Measurements from ENCODE around the gene PER1.
"Not testable (repeated sequence)": the region's sequence is repeated elsewhere in the genome, so short reads cannot be mapped to it uniquely, and the experiment has no call there.

PER1 gene

DNA sequence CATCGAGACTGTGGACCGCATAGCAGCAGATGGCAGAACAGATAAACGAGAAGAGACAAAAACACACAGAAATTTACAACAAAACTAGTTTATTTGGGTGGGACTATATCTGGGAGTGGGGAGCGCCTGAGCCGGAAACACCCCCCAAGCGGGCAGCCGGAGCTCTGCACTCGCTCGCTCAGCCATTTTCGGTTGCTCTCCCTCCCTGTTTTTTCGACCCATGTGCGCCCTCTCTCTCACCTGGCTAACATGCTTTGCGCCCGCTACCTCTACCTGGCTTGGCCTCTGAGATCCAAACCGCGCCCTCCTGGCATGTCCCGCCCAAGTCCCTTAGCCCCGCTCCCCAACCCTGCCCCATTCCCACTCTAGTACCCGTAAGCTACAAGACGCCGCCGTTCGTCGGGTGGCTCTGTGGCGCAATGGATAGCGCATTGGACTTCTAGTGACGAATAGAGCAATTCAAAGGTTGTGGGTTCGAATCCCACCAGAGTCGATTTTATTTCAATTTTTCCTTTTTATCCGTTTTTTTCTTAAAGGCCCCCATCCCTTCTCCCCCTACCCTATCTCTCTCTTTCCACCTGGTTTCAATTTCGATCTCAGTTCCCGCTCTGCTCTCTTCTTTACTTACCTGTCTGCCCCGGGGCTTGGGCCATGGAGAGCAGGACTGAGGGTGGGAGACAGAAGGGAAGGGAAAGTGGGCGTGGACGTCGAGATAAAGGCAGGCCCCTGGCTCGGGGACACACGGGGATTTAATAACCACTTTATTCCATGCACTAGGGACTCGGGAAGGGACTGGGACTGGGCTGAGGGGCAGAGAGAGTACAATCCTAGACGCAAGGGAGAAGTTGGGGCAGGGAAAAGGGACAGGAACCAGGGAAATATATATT, 31.4 kb downstream of the PER1 start:
- peak; percentile 84 for DNase-seq

DNA sequence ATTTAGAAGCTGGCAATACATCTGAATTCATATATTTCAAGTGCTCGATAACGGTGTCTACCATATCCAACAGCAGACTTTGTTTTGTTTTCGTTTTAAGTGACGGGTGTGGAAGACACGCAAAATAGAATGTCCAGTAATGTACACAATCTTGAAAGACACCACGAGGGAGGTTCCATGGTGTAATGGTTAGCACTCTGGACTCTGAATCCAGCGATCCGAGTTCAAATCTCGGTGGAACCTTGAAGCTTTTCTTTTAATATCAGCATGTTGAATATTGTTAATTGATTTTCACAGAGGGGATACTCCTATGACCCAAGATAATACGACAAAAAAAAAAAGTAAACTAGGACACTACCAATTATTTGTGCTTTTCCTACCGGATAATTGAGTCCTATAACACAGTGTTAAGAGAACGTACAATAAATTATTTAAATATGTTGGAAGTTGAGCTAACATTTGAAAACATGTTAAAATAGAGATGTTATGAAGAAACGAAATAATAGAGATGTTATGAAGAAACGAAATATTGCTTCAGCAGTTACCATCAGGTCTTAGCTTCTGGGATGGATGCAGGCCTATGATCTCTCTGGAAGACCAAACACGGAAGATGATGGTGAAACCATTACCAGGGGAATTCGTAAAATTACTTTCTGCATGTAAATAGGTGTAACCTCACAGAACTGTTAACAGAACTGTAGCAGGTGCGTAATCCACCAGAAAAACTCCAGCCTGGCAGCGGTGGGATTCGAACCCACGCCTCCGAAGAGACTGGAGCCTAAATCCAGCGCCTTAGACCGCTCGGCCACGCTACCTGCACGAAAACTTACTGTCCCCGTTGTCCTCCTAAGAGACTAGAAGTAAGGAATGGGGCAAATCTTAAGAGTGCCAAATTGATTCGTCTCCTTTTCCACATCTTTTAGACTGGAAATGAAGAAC, 32.4 kb downstream of the PER1 start:
- peak; percentile 96 for DNase-seq

DNA sequence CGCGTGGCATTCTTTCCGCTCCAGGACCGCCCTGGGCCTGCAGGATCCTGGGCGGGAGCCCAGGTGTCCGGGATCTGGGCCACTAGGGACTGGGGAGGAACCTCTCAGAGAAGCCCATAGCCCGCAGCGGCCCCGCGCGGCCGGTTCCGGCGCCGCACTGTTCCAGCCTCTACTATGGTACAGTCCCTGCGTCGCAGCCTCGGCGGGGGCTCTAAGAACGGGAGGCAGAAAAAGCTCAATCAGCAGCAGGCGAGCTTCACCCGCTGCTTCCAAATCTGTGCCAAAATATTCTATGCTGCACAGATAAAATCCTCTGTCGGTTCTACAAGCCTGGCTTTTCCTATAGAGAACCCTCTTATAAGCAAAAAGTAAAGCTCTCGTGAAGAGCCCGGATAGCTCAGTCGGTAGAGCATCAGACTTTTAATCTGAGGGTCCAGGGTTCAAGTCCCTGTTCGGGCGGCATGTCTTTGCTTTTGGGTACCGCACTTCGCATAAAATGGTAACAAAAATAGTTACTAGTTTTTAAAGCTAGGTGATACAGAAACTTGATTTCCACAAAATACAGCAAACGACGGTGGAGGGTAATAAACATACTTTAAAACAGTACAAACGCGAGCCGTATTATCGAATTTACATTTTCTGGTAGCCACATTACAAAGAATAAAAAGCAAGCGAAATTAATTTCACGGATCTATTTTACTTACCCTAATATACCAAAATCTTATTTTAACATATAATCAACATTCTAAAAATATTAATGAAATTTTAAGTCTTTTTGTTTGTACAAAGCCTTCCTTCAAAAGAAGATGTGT, 33.2 kb downstream of the PER1 start:
- peak; percentile 88 for DNase-seq

DNA sequence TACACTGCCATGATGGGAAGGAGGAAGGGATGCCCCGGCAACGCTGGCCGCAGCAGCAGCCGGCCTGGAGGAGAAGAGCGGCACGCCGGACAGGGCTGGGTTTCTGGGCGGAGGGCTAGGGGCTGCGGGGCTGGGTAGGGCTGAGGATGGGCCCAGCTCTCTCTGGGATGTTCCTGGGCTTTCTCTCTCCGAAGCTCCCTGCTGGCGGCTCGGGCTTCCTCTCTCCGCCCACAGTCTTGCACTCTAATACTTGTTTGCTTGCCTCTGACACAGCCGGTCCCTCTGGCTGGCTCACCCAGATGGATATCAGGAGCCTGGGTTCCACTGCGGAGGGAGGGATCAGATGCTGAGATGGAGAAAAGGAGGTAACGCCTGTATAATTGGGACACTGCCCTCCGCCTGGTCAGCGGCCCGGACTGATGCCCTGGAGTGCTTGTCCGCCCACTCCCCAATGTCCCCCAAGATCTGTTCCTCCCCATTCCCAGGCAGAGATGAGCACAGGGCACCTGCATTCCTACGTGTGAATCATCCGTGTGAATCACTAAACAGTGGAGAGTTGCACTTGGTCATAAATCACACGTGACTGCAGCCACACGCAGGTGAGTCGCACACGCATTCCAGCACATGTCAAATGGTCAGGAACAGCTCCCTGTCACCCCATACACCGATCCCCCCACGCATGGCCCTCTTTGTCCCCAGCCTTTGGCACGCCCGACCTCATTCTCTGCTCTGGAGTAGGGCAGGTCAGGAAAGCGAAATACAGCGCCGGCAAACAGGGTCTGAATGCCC, 34.0 kb downstream of the PER1 start, which contains the start of gene ALOXE3:
Gene ALOXE3 (minus strand): TSS at position 535 of the 789 bp plus-strand sequence. CDS start 524 bp downstream, at position 11.
- DNase-seq, result peak; percentile 44

DNA sequence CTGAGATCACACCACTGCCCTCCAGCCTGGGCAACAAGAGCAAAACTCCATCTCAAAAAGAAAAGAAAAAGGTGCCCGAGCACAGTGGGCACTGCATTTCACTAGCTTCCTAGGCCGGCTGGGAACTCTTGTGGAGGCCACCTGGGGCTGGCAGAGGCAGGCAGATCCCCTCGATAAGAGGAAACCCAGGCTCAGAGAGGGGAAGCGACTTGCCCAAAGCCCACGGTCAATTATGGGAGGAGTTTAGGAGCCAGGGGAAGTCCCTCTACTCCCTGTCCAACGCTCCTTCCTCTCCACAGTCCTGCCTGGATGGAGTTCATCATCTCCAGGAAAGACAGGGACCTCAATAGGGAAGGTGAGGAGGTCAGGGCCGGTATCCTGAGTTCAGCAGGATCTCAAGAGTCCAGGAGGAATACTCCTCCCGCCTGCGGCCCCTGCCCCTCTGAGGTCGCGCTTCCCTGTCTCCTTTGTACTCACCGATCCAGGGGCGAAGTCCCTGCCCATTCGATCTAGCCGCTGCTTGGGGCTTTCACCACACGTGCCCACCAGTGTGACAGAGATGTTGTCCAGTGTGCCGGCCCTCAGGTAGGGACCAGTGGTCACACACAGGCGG, 34.7 kb downstream of the PER1 start:
- no peak for DNase-seq

DNA sequence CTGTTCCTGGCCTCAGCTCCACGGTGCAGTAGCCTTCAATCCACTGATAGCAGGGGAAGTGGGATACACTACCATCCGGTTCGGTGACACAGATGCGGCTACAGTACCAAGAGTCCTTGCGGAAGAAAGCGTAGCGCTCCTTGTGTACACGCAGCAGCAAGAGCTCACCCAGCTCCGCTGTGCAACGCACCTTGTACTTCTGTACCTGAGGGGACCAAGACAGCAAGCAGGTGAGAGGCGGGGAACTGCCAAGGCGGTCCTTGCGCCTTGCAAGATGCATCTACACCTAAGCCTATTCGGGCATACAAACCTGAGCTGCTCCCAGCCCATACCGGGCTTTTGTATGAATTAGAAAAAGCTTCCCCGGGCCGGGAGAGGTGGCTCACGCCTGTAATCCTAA, 35.4 kb downstream of the PER1 start:
- DNase-seq, result no peak

DNA sequence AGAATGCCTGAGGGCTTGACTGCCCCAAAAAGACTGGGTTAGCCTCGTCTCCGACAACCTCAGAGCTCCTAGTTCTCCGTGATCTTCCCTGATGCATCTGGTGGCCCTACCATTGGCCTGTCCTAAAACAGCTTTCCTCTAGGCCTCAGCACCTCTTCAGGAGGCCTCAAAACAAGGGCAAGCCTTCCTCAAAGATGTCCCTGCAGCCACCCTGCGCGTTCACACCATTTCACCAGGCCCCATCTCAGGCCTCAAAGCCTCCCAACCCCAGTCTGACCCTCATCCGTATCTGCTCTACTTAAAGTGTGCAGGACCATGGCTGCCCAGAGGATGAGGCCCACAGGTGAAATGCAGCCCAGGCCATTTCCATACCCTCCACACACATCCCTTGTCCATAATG, 41.3 kb downstream of the PER1 start:
- no peak for DNase-seq

DNA sequence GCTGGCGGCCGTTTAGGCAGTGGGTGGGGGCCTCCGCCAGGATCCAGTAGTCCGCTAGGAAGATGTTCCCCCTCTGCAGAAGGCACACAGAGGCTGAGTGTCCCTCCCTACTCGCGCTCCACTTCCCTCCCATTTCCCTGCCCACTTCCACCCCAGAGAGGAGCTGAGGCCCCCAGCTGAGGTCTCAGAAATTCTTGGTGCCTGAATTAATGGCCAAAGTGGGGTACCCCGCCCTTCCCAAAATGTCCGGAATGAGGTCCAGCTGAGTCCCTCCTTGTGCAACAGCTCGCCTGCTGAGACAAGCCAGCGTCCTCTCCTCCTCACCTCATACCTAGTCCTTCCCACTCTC, 41.8 kb downstream of the PER1 start:
- DNase-seq, result no peak

DNA sequence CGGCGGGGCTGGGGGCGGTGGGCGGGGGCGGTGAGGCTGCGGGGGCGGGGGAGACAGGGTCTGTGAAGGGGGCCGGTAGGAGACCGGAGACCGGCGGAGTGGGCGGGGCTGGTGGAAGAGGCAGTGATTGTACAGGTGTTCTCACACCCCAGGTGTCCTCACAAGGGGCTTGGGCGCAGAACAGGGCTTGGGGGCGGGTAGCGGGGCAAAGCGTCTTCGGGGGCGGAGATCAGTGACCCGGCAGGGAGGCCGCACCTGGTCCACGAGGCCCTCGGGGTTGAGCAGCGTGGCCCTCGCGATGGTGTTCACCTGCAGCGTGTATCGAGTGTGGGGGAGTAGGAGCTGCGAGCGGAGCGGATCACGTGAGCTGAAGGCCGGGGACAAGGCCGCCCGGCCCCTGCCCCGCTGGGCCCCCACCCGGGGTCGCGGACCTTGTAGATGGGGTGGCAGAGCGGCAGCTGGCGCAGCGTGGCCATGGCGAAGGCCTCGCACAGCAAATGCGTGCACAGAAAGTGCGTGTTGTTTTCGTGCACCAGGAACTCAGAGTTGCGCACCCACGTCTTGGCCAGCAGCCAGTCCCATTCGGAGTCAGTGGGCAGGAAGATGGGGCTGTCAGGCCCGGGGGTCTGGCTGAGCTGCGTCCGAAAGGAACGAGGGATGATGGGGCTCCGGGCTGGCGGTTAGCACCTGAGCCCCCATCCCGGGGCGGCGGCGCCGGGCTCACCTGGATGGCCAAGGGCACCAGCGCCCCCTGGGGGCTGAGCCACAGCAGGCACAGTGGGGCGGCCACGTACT, 42.3 kb downstream of the PER1 start:
- no peak for DNase-seq

DNA sequence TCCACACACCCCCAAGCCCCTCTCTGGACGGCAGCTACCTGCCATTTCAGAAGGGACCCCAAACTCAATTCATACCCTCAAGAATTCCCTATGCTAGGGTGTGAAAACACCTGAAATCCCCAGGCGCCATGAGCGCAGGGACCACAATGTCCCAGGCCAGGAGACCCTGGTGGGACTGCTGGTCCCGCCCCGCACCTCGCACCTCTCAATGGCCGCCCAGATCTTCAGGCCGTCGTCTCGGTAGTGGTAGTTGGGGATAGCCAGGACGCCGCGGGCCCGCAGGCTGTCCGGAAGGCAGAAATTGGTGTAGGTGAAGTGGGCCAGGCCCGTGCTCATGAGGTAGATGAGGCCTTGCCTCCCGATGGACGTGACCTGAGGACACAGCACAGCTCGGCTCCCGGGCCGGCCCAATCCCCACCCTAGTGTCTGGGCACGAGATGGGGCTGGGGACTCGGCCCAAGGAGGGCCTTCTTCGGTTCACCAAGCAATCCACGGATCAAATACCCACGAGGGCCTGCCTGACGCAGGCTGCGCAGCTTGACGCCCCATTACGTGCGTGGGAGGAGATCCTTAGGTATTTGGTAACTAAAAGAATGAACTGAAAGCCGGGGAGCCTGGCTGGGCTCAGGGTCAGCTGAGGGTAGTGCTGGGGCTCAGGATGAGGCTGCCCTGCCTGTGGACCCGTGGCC, 43.1 kb downstream of the PER1 start:
- DNase-seq, result no peak

DNA sequence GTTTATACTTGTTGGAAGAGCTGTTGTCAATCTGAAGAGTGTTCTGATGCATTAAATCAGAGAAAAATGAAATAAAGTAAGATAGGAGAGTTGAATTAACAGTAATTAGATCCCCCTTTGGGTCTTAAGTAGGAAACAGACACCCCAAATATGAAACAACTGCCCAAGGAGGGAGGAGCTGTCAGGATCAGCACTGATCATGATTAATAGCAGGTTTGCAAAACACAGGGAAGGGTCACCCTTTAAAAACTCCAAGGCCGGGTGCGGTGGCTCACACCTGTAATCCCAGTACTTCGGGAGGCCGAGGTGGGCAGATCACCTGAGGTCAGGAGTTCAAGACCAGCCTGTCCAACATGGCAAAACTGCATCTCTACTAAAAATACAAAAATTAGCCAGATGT, 45.2 kb downstream of the PER1 start:
- not testable (repeated sequence) for DNase-seq

DNA sequence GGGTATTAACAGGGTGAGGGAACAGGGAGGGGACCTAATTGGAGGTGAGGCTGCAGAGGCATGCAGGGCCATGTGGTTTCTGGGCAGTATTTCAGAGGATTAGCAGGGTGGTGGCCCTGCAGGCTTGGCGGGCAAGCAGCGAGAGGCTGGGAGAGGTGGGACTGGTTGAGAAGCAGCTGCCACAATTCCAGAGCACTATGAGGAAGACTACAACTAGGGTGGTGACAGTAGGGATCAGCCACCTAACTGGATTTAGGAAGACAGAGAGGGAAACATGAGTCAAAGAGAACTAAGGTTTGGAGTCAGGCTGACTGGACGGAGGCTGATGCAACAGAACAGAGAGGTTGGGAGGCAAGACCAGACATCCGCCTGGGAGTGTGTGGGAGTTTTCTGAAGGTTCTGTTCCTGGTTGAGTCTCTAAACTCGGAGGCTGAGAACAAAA, 46.2 kb downstream of the PER1 start:
- peak; percentile 42 for DNase-seq

DNA sequence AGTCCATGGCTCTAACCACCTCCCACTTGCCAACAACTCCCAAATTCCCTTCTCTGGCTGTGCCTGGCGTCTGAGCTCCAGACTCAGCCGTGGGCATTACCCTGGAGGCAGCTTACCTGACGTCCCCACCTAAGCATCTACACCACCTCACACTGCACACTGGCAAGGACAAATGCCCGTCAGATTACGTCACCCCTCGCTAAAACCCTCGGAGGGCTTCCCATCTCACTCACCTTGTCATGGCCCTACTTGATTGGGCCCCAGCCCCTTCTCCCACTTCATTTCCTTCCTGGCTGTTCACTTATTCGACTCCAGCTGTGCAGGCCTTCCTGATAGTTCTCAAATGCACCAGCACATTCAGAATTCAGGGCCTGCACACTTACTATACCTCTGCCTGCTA, 47.3 kb downstream of the PER1 start:
- no peak for DNase-seq

DNA sequence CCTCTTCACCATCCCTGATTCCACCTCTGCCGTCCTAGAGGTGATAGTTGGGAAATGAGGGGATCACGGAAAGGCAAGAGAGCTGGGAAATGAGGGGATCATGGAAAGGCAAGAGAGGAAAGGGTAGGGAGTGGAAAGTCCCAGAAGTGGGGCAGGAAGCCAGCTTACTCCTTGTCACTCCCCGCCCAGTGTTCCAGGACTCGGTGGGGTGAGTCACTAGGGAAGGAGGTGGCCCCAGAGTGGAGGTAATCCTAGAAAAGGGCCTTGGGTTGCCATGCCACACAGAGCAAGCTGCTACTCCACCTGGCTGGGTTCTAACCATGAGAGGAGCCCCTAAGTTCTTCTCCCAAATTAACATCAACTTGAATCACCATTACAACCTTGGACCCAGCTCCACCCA, 48.7 kb downstream of the PER1 start:
- DNase-seq, result no peak

DNA sequence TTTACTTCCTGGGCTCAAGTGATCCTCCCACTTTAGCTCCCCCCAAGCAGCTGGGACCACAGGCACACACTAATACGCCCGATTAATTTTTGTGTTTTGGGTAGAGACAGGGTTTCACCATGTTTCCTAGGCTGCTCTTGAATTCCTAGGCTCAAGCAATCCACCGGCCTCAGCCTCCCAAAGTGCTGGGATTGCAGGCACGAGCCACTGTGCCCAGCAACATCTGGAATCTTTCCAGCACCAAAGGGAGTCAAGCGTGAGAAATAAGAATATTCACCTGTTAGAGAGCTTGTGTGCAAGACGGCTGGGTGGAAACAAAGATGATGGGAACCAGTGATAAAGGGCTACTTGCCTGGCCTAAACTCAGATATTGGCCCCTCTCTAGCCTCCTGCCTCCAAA, 50.5 kb downstream of the PER1 start:
- DNase-seq, result no peak

DNA sequence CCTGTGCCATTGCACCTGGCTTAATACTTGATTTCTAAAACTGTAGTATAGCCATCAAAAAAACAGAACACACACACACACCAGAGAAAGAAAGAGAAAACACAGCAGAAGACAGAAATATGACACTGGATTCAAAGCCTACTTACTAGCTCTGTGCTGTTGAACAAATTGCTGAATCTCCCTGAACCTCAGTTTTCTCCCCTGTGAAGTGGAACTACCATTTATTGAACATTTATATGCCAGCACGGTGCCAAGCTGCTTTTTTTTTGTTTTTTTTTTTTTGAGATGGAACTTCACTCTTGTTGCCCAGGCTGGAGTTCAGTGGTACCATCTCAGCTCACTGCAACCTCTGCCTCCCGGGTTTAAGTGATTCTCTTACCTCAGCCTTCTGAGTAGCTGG, 51.4 kb downstream of the PER1 start:
- no peak for DNase-seq

DNA sequence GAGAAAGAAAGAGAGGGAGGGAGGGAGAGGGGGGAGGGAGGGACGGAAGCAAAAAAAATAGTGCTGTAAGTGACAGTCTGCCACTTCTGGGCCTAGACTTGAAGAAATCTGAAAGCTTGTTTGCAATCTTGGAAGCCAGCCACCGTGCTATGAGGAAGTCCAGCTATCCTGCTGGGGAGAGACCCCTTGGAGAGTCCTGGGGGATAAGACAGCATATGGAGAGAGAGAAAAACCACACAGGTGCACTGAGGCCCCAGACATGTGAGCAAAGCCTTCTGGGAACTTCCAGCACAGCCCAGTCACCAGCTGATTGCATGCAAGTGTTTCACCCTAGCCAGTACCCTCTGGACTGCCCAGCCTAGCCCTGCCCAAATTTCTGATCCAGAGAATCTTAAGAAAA, 52.1 kb downstream of the PER1 start:
- no peak for DNase-seq

DNA sequence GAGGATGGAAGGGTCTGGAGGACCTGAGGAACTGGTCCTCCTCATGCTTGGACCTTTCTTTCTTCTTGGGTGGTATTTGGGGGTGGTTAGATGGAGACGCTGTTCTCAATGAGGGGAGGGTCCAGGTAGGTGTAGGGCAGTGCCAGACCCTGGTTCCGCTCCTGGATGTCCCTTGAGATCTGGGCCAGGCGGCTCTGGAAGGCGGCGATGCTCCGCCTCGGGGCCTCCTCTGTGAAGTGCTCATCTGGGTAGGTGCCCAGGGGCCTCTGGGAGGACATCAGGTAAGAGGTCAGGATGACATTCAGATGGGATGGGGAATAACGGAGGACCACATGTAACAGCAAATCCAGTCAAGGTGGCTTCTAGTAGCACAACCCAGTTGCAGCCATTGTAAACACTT, 55.7 kb downstream of the PER1 start:
- no peak for DNase-seq

DNA sequence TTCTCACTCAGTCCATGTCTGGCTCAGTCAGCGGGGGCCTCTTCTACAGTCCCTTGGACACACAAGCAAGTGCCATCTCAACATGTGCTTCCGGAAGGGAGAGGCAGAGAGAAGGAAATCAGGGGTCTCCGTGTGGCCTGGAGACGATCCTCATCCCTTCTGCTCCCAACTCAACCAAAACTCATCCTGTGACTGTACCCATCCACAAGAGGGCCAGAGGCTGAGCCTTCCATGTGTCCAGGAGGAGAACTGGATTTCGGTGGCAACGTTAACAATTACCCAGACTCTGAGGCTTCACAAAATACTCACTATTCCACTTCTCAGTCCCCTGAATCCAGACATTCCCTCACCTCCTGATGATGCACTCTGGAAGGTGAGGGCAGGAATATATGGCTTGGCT, 56.8 kb downstream of the PER1 start:
- no peak for DNase-seq
